ENCODE data around the gene CPT1A. TPM values are rescaled to one million over a fixed set of nuclear protein-coding genes. Genes with fewer than 3 reads are reported as not detected.

The CPT1A gene
- total RNA-seq, 1 donor = 39.7 TPM

GRCh38 chr11:68724293-68724692 lies 117.4 kb downstream of the CPT1A start:
- no peak overlapping the region for H3K4me3 ChIP-seq (ENCODE audit: low read depth, low read length)
- no peak for TF ChIP-seq CTCF (IDR thresholded peaks at IDR 0.05; ENCODE audit: insufficient read depth, low read depth, low read length)

DNA sequence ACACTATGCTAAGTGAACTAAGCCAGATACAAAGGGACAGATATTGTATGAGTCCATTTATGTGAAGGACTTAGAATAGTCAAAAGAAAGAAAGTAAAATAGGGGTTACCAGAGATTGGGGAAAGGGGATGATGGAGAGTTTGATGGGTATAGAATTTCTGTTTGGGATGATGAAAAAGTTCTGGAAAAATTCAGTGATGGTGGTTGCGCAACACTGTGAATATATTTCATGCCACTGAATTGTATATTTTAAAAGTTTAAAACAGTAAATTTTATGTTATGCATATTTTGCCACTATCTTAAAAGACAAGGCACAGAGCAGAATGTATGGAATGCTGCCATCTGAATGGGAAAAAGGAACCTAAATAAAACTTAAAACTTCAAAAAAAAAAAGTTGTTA lies 119.6 kb downstream of the CPT1A start:
- H3K4me3 ChIP-seq (ENCODE audit: low read depth, low read length) = no peak overlapping the region
- no peak for TF ChIP-seq CTCF (IDR thresholded peaks at IDR 0.05; ENCODE audit: insufficient read depth, low read depth, low read length)
- no peak for DNase-seq (ENCODE audit: low read depth)

More at GRCh38 chr11:68724293-68724692, 117.4 kb downstream of the CPT1A start:
- no peak for DNase-seq (ENCODE audit: low read depth)

DNA sequence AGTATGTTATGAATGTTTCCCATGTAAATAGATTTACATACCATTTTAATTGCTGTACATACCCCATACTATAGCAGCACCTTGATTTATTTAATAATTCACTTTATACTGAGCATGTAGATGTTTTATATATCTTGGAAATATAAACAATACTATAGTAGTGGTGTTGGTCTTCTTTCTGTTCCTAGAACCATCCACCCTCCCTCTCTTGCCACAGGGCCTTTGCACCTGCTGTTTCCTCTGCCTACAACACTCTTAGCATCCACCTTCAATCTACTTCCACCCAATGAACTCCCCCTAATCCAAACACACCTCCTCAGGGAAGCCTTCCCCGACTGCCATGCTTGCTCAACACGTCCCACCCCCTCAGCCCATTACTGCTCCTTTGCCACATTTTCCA lies 120.6 kb downstream of the CPT1A start:
- no peak for TF ChIP-seq CTCF (IDR thresholded peaks at IDR 0.05; ENCODE audit: insufficient read depth, low read depth, low read length)
- DNase-seq (ENCODE audit: low read depth) = no peak
- H3K4me3 ChIP-seq (ENCODE audit: low read depth, low read length) = no peak overlapping the region

GRCh38 chr11:68715456-68716122 lies 126.1 kb downstream of the CPT1A start:
- TF ChIP-seq CTCF (IDR thresholded peaks at IDR 0.05; ENCODE audit: insufficient read depth, low read depth, low read length) = no peak
- no peak for DNase-seq (ENCODE audit: low read depth)

DNA sequence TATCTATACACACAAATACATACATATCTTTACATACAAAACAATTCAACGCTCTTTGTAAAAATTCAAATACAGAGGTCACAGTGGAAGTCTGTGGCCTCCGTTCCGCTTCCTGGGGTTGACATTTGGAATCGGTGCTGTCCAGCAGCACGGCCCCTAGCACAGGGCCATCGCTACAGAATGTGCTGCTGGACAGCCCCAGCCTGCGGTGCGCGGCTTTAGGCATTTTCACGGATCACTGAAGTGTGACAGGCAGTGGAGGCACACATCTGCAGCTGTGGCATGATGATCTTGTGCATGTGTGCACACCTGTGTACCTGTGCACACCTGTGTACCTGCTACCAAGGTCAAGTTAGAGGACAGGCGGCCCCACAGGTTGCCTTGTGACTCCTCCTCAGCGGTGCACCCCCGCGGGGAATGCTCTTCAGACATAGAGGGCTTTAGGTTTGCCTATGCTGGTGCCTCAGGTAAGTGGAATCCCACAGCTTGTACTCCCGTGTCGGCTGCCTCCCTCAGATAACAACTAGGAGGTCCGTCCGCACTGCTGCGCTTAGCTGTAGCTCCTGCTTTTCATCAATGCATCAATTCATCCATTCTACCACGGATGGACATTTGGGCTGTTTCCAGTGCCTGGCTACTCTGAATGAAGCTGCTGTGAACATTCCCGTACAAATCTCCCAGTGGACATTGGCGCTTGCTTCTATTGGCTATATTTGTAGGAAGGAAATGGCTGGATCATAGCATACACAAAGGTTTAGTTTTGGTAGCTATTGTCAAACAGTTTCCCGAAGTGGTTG lies 127.5 kb downstream of the CPT1A start:
- TF ChIP-seq CTCF (IDR thresholded peaks at IDR 0.05; ENCODE audit: insufficient read depth, low read depth, low read length) = no peak
- no peak overlapping the region for H3K4me3 ChIP-seq (ENCODE audit: low read depth, low read length)
- no peak for DNase-seq (ENCODE audit: low read depth)

More at GRCh38 chr11:68715456-68716122, 126.1 kb downstream of the CPT1A start:
- H3K4me3 ChIP-seq (ENCODE audit: low read depth, low read length) = no peak overlapping the region

GRCh38 chr11:68711114-68711513 lies 130.6 kb downstream of the CPT1A start:
- no peak for DNase-seq (ENCODE audit: low read depth)
- H3K4me3 ChIP-seq (ENCODE audit: low read depth, low read length) = no peak overlapping the region
- TF ChIP-seq CTCF (IDR thresholded peaks at IDR 0.05; ENCODE audit: insufficient read depth, low read depth, low read length) = no peak

All from fibroblast of villous mesenchyme (primary cell).